ENCODE results near the gene DTD2. TPM values are rescaled to one million over a fixed set of nuclear protein-coding genes. Genes with fewer than 3 reads are reported as not detected.

Gene DTD2
- total RNA-seq, 2 donors from 2014 or later, result 12.7 to 14.9 TPM

DNA sequence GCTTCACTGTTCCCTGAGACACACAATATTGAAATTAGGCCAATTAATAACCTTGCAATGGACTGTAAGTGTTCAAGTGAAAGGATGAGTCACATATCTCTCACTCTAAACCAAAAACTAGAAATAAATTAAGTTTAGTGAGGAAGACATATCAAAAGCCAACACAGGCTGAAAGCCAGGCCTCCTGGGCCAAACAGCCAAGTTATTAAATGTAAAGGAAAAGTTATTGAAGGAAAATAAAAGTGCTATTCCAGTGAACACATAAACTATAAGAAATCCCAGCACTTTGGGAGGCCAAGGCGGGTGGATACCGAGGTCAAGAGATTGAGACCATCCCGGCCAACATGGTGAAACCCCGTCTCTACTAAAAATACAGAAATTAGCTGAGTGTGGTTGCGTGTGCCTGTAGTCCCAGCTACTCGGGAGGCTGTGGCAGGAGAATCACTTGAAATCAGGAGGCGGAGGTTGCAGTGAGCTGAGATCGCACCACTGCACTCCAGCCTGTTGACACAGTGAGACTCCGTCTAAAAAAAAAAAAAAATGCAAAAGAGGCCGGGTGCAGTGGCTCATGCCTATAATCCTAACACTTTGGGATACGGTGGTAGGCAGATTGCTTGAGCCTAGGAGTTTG is 26.6 kb downstream of the DTD2 start:
- Mint-ChIP-seq H3K4me3 (no peak overlapping the region), H3K27ac (no peak overlapping the region), H3K27me3 (ENCODE audit: insufficient read depth) (no peaks in the 10 kb centered on the region), H3K9me3 (peaks cover 7% of the 10 kb centered on the region), H3K4me1 (peaks cover 8% of the 10 kb centered on the region), H3K36me3 (ENCODE audit: low read depth) (peaks cover 10% of the 10 kb centered on the region)
- no peak for DNase-seq
- Histone ChIP-seq H3K27ac (ENCODE audit: low read depth, low read length) (no peak overlapping the region), H3K4me3 (ENCODE audit: low read length) (no peak overlapping the region), H3K9ac (ENCODE audit: extremely low read depth, low read length, poor library complexity, severe bottlenecking) (no peak overlapping the region), H3K4me1 (ENCODE audit: control insufficient read depth, insufficient read depth, low read length) (no peaks in the 10 kb centered on the region), H3K36me3 (ENCODE audit: control insufficient read depth, insufficient read depth, low read length) (no peaks in the 10 kb centered on the region), H3K27me3 (ENCODE audit: control insufficient read depth, insufficient read depth, low read length, poor library complexity, severe bottlenecking) (no peaks in the 10 kb centered on the region), H3K9me3 (ENCODE audit: control insufficient read depth, low read length) (peaks cover 6% of the 10 kb centered on the region)
- 91 to 92% methylated on average over 11 of the region's 11 CpGs for WGBS, 2 experiments (ENCODE audit: insufficient coverage in 1 of 2, insufficient read length in 1 of 2)
- TF ChIP-seq, protein P1, sequence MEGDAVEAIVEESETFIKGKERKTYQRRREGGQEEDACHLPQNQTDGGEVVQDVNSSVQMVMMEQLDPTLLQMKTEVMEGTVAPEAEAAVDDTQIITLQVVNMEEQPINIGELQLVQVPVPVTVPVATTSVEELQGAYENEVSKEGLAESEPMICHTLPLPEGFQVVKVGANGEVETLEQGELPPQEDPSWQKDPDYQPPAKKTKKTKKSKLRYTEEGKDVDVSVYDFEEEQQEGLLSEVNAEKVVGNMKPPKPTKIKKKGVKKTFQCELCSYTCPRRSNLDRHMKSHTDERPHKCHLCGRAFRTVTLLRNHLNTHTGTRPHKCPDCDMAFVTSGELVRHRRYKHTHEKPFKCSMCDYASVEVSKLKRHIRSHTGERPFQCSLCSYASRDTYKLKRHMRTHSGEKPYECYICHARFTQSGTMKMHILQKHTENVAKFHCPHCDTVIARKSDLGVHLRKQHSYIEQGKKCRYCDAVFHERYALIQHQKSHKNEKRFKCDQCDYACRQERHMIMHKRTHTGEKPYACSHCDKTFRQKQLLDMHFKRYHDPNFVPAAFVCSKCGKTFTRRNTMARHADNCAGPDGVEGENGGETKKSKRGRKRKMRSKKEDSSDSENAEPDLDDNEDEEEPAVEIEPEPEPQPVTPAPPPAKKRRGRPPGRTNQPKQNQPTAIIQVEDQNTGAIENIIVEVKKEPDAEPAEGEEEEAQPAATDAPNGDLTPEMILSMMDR (conservative IDR thresholded peaks at IDR 0.05), result no peak

DNA sequence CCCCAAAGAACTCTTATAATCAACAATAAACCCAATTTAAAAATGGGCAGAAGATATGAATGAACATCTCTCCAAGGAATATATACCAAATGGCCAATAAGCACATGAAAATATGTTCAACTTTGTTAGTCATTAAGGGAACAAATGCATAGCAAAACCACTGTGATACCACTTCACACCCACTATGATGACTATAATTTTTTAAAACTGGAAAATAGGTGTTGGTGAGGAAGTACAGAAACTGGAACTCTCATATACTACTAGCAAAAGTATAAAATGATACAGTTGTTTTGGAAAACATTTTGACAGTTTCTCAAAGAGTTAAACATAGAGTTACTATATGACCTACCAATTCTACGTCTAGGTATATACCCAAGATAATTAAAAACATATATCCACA is 27.5 kb downstream of the DTD2 start:
- Histone ChIP-seq H3K4me1 (ENCODE audit: control insufficient read depth, insufficient read depth, low read length) (no peaks in the 10 kb centered on the region), H3K27ac (ENCODE audit: low read depth, low read length) (no peak overlapping the region), H3K36me3 (ENCODE audit: control insufficient read depth, insufficient read depth, low read length) (no peaks in the 10 kb centered on the region), H3K9ac (ENCODE audit: extremely low read depth, low read length, poor library complexity, severe bottlenecking) (no peak overlapping the region), H3K9me3 (ENCODE audit: control insufficient read depth, low read length) (peaks cover 6% of the 10 kb centered on the region), H3K4me3 (ENCODE audit: low read length) (no peak overlapping the region), H3K27me3 (ENCODE audit: control insufficient read depth, insufficient read depth, low read length, poor library complexity, severe bottlenecking) (no peaks in the 10 kb centered on the region)
- no peaks in the 10 kb centered on the region for H3K27me3 Mint-ChIP-seq (ENCODE audit: insufficient read depth)
- peaks cover 10% of the 10 kb centered on the region for H3K36me3 Mint-ChIP-seq (ENCODE audit: low read depth)
- H3K9me3 Mint-ChIP-seq, result peaks cover 7% of the 10 kb centered on the region
- DNase-seq, result no peak
- H3K27ac Mint-ChIP-seq, result no peak overlapping the region
- H3K4me3 Mint-ChIP-seq, result no peak overlapping the region
- TF ChIP-seq, protein P1 (conservative IDR thresholded peaks at IDR 0.05), result no peak
- peaks cover 8% of the 10 kb centered on the region for H3K4me1 Mint-ChIP-seq
- 100% methylated on average over 1 of the region's 1 CpG for WGBS, 2 experiments (ENCODE audit: insufficient coverage in 1 of 2, insufficient read length in 1 of 2)

DNA sequence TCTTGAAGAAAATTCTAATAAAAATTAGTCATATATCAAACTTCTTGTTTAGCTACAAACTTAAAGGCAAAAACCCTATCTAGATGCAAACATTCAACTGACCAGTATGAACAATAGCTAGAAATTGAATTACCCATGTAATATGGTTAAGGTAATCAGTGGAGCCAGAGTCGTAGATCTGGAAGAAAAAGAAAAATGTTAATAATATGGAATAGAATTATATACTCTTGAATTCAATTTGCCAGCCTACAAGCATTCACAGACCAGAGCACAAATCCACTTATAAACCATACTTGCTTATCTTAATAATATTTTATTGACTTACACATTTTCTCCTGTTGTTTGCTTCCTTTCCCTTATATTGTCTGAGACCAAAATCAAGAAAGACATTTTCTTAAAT is 29.3 kb downstream of the DTD2 start:
- H3K9ac ChIP-seq (ENCODE audit: extremely low read depth, low read length, poor library complexity, severe bottlenecking), result no peak overlapping the region
- Mint-ChIP-seq H3K4me3 (no peak overlapping the region), H3K27me3 (ENCODE audit: insufficient read depth) (no peaks in the 10 kb centered on the region), H3K27ac (no peak overlapping the region), H3K36me3 (ENCODE audit: low read depth) (peaks cover 9% of the 10 kb centered on the region), H3K9me3 (peaks cover 7% of the 10 kb centered on the region), H3K4me1 (peaks cover 8% of the 10 kb centered on the region)
- no CpG with 5 or more reads among the region's 1 CpG for WGBS, 2 experiments (ENCODE audit: insufficient coverage in 1 of 2, insufficient read length in 1 of 2)
- no peak overlapping the region for H3K4me3 ChIP-seq (ENCODE audit: low read length)
- H3K4me1 ChIP-seq (ENCODE audit: control insufficient read depth, insufficient read depth, low read length), result no peaks in the 10 kb centered on the region
- no peak for DNase-seq
- H3K27me3 ChIP-seq (ENCODE audit: control insufficient read depth, insufficient read depth, low read length, poor library complexity, severe bottlenecking), result no peaks in the 10 kb centered on the region
- peaks cover 6% of the 10 kb centered on the region for H3K9me3 ChIP-seq (ENCODE audit: control insufficient read depth, low read length)
- H3K27ac ChIP-seq (ENCODE audit: low read depth, low read length), result no peak overlapping the region
- H3K36me3 ChIP-seq (ENCODE audit: control insufficient read depth, insufficient read depth, low read length), result no peaks in the 10 kb centered on the region
- TF ChIP-seq, protein P1 (conservative IDR thresholded peaks at IDR 0.05), result no peak
